Posterior vena cava (tissue), 2 donors: ENCODE data around the gene FOXO1. TPM values are rescaled to one million over a fixed set of nuclear protein-coding genes. Genes with fewer than 3 reads are reported as not detected.

Experiments
- DNase-seq: peaks from one replicate; pipeline ENCODE4 v3.0.0-alpha.2; 2020; ENCODE audit warnings: low spot score
- intact Hi-C, 2 donors: fragments of 100-400 bp; cut with DNase I; formaldehyde crosslinking; loops; one replicate each; pipeline versions ENCODE4 v1.14.1 to v1.14.2; 2022 to 2023
- total RNA-seq, 2 donors: library from RNA; stranded (reverse); fragmentation: NEBNext Ultra II Directional; extraction: Animal tissue kit (Norgen Biotek cat#: 25700); gene quantifications; one replicate each; pipeline ENCODE4 v1.2.1, GENCODE V29; 2021
- donor health status: DM: yes; HTN: yes; CAD: no.
- donor health status: DM: yes; HTN: yes; CAD: no.

Gene FOXO1
- total RNA-seq, 2 donors from 2014 or later = 34.4 to 42.5 TPM

GRCh38 chr13:40565282-40566148, 100.9 kb downstream of the FOXO1 start:
- intact Hi-C loops = no loop called here
- DNase-seq = no peak

GRCh38 chr13:40564342-40565001, 102.0 kb downstream of the FOXO1 start:
- no peak for DNase-seq
- intact Hi-C loops = no loop called here

DNA sequence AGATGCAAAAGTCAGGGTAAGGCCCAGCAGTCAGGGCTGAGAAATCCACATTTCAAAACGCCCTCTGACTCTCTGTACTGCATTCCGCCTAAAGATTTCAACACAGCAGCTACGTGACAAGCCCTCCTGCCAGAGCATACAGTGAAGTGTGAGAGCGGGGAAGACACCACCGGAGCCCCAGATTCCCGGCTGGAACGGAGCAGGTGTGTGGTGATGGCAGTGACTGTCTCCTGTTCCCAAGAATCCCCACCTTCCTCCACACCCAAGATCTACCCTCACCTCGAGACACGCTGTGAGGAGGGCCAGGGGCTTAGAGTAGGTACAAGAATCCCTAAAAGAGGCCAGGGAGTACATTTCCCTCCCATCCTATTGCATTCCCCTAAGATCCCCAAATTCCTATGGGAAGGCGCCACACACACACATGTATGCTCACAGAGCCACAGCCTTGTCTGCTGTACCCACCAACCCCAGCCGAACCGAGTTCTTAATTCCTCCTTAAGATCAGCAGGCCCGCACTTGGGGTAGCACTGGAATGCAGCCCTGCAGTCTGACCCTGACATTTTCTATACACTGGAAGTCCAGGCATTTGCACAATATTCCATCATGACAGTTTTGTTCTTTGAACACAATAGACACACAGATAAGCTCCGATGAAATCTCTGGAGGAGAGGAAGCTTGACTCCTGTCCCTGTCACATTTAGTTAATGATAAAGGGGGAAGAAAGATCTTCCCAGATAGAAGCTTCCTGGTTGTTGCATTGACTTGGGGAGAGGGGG, 102.9 kb downstream of the FOXO1 start:
- DNase-seq = no peak
- intact Hi-C loops = no loop called here

- intact Hi-C loops = no loop called here
- no peak for DNase-seq
Observed at GRCh38 chr13:40562975-40563349, 103.5 kb downstream of the FOXO1 start.

DNA sequence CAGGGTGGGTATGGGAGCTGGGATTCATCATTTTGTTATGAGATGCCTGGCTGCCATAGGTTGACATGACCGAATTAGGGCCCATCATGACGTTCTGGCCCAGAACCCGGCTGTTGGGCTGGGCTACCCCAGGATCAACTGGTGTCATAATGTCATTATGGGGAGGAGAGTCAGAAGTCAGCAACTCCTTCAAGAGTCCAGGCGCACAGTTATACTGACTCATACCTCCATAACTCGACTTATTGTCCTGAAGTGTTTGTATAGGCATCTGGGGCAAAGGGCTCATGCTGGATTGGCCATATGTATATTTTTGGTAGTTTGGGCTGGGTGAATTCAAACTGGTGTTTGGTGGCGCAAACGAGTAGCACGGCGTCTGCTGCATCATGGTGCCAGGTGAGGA, 106.5 kb downstream of the FOXO1 start:
- DNase-seq = no peak
- intact Hi-C loops = no loop called here

DNA sequence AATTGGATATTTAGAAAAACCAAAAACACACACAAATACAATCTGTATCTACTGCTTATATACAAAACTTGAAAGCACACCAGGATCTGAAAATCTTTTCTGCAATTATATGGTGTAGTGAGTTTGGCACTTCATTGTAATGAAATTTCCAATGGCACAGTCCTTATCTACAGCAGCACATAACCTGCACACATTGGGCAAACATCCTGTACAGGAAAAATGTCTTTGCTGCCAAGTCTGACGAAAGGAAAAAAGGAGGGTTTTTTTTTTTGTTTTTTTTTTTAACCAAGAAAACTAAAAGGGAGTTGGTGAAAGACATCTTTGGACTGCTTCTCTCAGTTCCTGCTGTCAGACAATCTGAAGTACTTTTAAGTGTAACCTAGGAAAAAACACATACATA, 107.8 kb downstream of the FOXO1 start:
- intact Hi-C loops = no loop called here
- no peak for DNase-seq

- DNase-seq = no peak
- intact Hi-C loops = no loop called here
Observed at GRCh38 chr13:40556453-40556852, 110.0 kb downstream of the FOXO1 start.

GRCh38 chr13:40553356-40553755, 113.1 kb downstream of the FOXO1 start:
- intact Hi-C loops = no loop called here
- DNase-seq = no peak

DNA sequence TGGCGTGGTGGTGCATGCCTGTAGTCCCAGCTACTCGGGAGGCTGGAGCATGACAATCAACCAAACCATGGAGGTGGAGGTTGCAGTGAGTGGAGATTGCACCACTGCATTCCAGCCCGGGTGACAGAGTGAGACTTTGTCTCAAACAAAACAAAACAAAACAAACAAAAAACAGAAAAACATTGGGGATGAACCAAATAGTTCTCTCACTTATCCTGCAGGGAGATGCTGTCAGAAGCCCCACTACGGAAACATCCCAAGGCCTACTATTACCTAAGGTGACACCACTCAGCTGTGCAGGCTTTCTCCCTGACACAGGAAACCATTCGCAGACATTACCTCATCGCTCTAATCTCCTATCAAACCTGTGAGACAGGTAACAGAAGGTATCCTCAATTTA, 113.5 kb downstream of the FOXO1 start:
- intact Hi-C loops = no loop called here
- DNase-seq = no peak

DNA sequence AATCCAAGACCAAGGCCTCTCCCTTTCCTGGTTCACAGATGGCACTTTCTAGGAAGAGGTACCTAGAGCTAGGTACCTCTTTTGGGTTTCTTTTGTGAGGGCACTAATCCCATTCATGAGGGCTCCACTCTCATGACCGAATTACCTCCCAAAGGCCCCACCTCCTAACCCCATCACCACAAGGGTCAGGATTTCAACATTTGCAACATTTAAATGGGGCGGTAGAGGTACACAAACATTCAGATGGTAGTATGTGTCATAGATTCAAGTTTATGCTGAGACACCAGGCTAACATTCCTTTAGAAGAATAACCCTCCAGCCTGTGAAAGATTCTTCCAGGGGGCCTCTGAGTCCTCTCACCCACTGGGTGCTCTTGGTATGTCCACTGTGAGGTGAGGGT, 116.3 kb downstream of the FOXO1 start:
- no peak for DNase-seq
- intact Hi-C loops = no loop called here

DNA sequence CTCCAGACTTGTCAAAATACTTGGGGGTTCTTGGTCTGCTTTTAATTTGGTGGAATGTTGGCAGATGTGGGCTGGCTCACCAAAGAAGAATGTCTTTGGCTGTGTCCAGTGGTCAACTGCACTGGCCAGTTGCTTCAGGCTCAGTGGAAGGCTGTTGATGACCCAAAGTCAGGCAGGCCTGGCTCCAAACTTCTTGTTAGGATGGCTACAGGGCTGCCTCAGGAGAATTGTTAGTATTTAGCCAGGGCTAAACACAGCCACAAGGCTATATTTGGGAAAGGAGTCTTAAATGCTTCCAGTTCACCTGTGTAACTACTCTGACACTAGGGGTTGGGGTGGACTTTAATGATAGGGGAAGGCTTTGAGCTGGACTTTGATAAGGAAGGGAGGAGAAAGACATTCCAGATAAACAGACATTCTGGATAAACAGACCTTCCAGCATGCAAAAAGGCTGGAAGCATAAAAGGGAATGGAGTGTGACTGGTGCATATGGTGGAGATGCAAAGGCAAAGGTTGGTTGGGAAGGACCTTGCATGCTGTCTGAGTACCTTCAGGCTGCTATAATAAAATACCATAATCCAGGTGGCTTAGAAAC, 116.8 kb downstream of the FOXO1 start:
- intact Hi-C loops = no loop called here
- no peak for DNase-seq

GRCh38 chr13:40547591-40548315, 118.7 kb downstream of the FOXO1 start:
- intact Hi-C loops = no loop called here

GRCh38 chr13:40546047-40546446, 120.4 kb downstream of the FOXO1 start:
- intact Hi-C loops = no loop called here
- DNase-seq = no peak

More at GRCh38 chr13:40547591-40548315, 118.7 kb downstream of the FOXO1 start:
- DNase-seq = no peak

DNA sequence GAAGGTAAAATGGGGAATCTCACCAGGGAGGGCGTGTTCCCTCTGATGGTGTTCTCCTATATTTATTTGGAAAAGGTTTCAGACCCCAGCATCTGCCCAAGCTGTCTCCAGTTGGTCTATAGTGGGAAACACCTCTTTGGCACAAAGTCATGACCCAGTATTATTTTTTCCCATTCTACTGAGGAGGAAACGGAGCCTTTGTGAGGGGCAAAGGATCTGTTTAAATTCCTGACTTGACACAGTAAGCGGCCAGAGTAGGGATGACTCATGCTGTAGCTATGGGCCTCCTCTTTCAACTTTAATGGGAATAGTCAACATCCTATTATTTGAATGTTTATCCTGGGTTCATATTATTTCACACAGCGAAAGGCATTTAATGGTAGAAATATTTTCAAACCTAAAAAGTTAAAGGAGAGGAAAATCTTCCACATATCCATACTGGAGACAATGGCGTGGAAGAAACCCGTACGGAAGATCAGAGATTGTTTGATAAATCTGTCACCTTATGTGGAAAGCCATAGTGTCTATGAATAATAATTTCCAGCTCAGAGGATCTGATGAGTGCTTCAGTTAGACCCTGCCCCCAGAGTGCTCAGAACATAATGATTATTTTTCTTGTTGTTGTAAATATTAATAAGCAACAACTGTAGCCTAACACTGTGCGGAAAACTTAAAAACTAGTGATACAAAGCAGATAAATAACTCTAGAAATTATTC, 126.0 kb downstream of the FOXO1 start:
- intact Hi-C loops = no loop called here
- DNase-seq = no peak

- no peak for DNase-seq
- intact Hi-C loops = no loop called here
Observed at GRCh38 chr13:40539576-40540327, 126.7 kb downstream of the FOXO1 start.

DNA sequence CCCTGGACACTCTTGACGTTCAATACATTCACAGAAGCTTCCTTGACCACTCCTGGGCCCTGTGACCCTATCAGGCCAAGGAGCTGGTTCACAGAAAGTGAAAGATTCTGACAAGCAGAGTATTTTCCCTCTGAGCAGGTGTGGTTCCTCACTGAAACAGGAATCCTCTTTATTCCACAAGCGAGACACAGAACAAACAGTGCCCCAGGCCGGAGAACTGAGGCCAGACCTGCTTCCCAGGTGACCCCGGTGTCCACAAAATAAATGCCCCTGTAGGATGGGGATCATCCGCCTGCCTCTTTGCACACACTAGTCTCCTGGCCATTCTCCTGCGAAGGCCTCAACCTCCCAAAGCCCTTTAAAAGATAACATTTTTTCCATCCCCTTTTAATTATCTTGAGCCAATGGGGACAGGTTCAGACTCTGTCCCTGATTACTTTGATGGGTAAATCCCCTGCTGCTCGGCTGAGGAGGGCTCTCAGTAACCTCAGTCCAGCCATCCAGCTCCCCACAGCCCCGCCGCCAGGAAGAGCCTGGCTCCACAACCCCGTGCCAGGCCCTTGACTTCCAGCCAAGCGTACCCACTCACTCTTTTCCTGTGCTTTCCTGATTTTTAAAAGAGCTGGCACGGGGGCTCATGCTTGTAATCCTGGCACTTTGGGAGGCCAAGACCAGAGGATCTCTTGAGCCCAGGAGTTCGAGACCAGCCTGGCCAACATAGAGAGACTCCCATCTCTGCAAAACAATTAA, 129.1 kb downstream of the FOXO1 start:
- intact Hi-C loops = no loop called here
- no peak for DNase-seq

GRCh38 chr13:40536443-40537113, 129.9 kb downstream of the FOXO1 start:
- DNase-seq = no peak
- intact Hi-C loops = no loop called here
